ENCODE results near the gene RGR.

The RGR gene

DNA sequence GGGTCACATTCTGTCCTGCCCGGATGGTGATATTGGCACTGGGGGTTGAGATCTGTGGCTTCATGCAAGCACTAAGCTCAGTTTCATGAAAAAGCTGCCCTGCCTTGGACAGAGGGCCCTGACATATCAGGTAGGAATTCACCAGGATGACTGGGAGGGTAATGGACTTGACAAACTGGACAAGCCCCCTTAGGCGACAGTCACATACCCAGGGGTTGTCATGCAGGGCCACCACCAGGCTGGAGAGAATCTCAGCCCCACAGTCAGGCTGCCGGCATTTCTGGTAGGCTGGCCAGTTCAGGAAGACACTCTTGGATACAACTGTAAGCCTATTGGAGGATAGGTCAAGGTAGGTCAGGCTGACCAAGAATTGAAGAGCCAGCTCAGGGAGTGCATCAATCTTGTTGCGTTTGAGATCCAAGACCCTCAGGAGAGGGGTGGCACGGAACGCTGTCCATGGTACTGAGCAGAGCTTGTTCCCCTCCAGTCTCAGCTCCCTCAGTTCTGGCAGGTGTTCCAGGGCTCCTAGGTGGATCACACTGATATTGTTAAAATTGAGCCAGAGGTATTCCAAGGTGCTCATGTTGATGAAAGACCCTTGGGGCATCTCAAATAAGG, 20.3 kb upstream of the RGR start:
- DNase-seq: no peak

DNA sequence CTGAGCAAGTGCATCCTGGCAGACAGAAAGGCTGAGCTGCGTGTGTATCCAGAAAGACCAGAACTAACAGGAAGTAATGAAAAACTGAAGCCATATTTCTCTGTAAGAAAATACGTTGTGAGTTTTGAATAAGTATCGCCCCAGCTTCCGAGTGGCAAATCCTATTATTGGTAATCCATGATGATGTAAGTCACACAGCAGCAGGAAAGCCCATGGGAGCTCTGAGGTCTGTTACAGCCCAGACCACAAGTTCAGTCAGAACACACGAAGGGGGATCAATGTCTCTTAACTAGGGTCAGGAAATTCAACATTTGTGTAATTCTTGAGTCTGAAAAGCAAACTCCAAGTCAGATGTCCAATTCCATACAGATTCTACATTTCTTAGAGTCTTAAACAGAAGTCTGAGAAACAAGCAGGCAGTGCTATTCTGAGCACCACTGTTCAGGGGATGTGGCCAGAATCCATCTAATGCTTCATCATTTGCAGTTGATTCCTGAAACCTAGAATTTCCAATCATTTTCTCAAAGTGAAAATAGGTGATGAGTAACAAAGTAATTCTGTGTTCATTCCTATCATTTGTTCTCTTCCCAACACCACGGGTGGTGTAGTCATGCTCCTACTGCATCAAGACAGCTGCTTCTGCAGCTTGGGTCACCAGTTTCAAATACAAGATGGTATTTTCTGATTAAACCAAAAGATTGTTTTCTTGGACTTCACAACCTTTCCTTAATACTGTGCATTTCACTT, 19.3 kb upstream of the RGR start, which contains the start of gene LRIT2:
LRIT2 (minus strand) TSS at position 118 of the 747 bp plus-strand sequence; CDS start at position 94, 24 bp downstream.
- no peak for DNase-seq

DNA sequence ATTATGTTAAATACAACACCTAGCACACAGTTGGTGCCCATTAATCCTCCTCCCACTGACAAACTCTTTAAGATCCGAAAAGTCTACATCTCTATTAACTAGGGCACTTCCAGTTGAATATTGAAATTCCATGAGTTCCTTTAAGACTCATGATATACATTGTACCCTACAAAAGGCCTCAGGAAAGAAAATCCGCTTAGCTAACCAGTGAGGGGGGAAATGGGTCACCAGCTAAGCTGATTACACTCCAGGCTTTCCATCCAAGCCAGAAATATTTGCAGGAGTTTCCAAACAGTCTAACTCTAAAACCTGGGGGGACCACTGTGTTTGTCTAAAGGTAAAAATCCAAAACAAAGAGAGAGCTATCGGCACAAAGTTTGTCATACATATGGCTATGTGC, 18.2 kb upstream of the RGR start:
- no peak for DNase-seq

DNA sequence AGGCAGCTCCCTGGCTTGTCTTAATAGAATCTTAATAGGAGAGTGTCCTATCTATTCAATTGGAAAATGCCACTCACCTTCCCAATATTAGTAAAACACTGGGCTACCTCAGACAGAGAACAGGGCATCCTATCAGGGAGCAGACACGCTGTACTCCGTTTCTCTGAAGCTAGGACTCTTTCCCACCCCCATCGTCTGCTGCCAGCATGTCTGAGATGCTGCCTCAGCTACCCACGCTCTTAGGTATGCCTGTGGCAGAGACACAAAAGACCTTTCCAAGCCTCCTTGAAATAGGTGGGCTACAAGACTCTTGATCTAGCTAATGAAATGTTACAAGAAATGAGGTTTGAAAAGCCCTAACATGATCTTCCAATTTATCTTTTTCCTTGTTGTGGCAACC, 17.0 kb upstream of the RGR start:
- no peak for DNase-seq

DNA sequence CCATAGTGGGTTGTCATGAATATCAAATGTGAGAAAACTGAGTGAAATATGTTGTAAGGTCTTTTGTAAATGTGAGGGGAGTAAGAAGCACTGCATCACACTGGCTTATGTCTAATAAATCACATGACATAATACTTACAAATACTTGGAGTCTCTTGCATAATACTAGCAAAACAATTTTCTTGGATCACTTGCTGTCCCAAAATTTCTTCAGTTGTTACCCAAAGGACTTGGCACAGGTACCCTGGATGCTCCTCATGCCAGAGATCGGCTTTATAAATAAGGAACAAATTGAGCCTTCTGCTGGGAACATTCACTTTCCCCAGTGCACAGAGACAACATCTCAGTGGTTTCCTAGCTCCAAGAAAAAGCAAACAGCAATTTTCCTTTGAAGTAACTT, 14.5 kb upstream of the RGR start:
- no peak for DNase-seq

DNA sequence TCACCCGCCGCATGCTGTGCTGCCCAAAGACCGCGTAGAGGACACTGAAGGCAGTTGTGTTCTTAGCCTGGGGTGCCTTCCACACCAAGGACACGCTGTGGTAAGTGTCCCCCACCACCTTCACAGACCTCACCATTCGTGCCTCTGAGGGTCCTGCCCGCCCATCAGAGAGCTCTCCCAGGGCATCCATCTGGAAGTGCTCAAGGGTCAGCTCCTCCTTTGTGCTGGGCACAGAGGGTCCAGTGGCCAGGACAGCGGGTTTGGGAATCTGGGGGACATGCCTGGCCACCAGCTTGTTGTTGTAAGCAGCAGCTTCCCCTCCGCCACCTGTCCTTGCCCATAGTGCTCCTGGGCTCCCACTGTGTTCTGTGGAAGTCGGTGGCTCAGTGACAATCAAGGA, 12.5 kb upstream of the RGR start:
- no peak for DNase-seq

DNA sequence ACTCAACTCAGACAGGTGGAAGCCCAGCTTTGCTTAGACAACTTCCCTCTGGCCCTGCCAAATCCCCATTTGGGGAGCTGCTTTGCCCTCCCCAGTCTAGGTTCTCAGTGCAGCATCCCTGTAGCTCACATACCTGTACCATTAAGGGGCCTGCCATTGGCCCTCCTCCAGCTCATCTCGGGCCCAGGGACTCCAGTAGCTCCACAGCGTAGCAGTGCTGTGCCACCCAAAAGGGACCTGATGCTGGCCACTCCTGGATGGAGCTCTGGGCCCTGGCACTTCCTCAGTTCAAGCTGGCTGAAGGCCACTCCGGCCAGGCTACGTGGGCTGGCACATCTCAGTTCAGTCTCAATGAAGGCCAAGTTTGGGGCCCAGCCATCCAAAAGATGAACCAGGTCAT, 10.9 kb upstream of the RGR start:
- no peak for DNase-seq

DNA sequence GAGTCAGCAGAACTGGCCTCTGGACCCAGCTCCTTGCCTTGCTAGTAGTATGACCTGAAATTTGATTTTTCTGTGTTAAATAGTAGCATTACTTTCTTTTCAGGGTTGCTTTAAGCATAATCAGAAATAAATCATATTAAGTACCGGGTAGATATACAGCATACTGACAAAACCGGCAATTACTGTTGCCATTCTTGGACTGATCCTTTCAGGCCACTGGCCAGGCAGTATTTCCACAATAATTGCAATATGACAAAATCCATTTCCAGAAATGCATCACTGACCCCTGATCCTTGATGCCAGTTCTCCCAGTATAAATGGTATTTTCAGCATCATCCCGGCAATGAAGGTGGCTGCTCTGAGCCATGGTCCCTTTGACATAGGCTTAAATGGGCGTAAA, 10.4 kb upstream of the RGR start:
- DNase-seq: no peak

DNA sequence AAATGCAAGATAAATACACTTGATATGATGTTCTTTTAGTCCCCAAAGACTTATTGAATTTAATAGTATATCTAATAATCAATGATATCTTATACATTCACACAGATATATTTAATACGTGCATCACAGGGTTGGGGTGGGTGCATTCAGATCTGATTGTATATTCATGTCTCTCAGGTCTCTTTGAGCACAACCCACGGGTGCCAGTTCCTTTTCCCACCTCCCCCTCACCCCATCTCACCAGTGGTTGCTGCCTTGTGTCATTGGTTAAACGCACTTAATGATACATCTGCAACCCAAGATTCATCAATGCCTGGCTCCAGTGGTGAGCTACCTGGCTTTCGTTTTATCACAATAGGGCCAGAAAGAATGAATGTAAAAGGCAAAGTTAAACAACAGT, 9.8 kb upstream of the RGR start:
- DNase-seq: no peak

DNA sequence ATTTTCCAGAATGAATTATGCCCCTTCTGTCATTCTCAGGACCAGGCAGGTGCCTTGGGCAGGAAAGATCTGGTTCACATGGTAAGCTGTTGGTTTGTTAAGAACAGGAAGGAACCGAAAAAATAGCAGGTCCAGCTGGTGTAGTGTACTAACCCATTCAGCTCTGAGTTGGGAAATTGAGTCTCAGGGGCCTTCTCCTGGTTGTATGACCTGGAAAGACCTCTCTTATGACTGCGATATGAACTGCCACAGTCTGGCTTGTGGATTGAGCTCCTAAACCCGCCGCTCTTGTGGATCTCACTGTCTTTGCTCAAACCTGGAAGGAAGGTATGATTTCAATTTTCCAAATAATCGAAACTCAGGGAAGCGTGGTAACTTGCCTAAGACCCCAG, 8.1 kb upstream of the RGR start:
- no peak for DNase-seq

DNA sequence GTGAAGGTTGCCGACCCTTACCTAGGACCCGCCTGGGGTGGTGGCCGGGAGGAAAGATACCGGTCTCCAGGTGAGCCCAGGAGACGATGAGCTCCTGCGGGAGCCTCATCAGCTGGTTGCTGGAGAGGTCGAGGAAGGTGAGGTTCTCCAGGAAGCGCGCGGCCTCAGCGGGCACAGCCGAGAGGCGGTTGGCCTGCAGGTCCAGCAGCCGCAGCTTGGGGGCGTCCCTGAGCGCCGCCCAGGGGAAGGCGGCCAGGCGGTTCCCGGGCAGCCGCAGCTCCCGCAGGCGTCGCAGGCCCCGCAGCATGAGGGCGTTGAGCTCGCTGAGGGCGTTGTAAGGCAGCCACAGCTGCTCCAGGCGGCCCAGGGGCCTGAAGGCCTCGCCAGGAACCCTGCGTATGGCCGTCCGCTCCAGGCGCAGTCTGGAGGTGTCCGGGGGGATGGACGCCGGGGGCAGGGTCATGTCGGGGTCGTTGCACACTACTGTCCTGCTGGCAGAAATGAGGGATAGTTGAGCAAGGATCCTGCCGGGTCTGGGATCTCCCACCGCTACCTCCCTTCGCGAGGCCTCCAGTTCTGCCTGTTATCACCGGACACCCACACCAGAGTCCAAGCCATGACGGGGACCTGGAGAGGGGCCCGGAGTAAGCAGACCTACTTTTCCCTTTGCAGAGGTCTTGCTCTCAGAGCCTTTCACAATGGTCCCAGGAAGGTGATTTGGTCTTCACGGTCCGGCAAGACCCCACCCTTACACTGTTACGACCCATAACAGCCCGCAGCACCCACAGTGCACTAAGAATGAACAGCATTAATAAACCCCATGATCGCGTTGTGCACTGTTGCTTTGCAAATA, 7.4 kb upstream of the RGR start:
- no peak for DNase-seq

DNA sequence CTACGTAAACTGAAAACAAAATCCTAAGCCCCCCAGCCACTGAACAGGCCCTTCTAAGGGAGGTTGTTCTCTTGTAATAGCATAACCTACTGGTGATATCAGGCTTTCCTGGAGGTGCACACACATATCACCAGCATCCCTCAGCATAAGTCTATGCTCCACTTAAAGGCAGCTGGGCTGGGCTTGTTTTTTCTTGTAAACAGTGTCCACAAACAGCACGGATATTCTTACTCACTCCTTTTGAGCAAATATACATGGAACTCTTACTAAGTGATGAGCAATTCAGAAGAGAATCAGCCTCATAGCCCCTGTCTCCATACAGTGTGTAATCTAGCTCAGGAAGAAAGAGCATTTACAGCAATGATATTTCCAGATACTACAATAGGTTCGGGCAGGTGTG, 5.9 kb upstream of the RGR start:
- no peak for DNase-seq

DNA sequence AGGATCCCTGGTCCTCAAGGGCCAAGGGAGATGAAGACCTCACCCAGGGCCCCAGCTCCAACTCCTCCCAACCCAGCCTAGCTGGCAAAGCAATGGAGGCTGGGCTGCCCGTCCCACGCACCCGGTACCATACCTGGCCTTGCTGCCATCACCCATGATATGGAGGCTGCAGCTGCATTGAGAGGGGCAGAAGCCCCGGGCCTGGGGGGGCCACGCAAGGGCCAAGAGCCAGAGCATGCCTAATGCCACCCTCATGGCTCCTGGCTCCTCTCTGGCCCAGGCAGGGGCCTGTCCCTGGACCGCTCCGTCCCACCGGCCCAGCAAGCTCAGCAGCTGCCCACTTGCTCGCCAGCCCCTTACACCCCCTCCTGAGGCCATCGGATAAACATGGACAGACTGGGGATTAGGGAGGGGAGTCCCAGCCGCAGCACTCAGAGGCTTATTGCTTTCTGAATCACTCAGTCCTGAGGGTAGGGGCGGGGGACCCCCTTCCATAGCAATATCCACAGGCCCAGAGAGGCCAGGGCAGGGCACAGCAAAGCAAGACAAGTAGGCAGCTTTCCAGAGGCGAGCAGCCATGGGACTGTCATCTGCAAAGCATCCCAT, 3.6 kb upstream of the RGR start, which contains the start of gene LRIT1:
LRIT1 (minus strand) TSS at position 362 of the 606 bp plus-strand sequence; CDS start at position 255, 107 bp downstream.
- DNase-seq: no peak

DNA sequence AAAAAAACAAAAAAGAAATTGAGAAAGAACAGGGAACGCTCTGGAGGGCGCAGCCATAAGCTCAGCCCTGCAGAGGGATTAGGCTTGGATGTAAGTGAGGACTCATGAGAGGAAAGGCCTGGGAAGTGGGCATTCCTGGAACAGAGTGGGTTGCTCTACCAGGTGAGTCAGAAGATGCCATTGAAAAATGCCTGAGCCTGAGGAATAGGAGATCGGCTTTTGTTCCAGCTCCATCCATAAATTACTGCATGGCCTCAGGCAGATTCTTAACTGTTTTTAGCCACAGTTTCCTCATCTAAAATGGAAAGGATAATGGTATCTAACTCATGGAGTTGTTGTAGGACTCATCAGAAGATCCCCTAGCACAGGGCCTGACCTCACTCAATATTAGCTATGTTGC, 1.1 kb upstream of the RGR start:
- DNase-seq: no peak

DNA sequence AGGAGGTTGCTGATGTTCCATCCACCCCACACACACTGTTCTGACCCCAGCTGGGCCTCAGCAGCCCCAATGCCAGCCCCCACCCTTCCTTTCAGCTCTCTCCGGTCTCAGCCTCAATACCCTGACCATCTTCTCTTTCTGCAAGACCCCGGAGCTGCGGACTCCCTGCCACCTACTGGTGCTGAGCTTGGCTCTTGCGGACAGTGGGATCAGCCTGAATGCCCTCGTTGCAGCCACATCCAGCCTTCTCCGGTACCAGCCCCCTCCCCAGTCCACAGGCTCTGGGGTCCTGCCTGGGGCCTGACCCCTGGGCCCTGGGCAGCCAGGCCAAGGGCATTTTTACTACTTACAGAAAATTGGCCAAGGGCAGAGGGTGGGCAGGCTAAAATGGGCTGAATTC, 2.6 kb downstream of the RGR start:
- no peak for DNase-seq

DNA sequence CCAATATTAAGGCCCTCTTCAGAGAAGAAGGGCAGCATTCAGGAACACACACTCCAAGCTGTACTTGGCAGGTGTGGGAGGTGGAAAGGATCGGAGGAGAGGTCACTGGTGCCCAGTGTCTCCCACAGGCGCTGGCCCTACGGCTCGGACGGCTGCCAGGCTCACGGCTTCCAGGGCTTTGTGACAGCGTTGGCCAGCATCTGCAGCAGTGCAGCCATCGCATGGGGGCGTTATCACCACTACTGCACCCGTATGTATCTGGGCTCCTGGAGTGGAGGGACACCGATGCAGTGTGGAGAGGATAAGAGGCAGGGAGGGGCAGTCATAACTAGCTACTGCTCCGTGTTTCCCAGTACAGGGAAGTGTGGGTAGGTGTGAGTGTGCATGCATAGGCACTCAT, 3.9 kb downstream of the RGR start:
- DNase-seq: no peak

DNA sequence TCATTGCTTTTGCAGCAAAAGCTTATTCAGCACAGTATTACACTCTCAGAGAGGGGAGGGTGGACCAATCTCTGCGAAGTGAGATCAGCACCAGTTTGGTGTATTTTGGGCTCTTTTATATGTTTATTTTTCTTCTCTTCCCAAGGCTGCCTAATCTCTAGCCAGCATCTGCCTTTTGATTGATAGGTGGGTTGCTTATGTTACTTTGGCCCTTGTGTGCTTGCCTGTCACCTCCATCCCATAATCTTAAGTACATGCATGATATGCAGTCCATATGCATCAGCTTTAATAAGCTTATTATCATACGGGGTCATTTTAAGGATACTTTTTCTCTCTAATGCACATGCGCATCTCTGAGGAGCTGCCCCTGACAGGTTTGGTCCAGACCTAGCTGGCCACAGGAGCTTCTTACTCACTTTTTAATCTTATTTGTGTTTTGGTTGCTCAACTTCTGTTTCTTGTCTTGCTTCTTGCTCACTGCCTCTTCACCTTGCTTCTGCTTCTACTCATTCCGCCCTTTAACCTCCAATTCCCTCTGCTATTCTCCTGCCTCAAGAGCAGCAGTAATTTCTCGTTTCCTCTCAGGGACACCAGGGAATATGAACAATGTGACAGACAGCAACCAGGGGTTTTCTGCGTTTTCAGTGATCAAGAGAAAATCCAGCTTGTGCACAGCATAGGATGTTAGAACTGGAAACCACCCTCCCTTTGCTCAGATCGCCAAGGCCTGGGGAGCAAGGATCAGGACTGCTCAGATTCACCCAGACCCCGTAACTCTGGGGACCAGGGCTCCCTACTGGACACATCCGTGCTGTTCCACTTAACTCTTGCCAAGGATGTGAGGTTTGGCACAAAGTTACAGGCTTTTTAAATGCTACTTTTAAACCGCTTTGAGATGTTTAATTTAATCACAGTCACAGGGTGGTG, 10.0 kb downstream of the RGR start:
- no peak for DNase-seq

DNA sequence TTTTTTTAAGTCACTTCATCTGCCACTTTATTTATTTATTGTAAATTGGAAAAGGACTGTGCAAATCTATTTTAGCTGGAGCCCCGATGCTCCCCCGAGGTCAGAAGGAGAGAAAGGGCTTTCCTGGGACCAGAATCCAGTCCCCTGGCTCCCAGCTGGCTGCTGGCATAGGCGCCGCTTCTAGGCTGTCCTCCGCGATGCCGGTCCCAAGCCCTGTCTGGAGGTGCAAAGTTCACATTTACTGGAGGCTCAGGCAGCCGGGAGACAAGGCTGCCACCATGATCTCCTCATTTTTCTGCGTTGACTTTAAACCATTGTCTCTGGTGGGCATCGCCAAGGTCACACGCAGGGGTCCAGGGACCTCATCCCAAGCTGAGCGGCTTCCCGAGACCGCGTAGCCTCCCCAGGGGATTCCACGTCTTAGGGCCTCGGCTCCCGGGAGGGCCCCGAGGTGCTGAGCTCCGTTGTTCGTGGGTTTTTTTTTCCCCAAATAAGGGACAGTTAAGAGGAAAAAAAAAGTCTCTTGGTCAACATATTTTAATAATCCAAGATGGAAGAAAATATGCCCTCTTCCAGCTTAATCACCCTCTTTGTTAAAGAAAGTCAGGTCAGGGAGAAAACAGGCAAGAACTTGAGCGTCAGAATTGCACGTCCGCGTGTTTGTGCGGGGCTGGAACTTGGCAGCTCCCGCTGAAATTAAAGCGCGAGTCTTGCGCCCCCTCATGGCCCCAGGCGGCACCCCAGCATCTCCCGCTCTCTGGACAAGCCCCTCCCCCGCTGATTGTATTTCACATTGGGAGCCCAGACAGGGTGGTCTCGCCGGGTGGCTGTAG, 11.9 kb downstream of the RGR start:
- DNase-seq: peak; percentile 28

DNA sequence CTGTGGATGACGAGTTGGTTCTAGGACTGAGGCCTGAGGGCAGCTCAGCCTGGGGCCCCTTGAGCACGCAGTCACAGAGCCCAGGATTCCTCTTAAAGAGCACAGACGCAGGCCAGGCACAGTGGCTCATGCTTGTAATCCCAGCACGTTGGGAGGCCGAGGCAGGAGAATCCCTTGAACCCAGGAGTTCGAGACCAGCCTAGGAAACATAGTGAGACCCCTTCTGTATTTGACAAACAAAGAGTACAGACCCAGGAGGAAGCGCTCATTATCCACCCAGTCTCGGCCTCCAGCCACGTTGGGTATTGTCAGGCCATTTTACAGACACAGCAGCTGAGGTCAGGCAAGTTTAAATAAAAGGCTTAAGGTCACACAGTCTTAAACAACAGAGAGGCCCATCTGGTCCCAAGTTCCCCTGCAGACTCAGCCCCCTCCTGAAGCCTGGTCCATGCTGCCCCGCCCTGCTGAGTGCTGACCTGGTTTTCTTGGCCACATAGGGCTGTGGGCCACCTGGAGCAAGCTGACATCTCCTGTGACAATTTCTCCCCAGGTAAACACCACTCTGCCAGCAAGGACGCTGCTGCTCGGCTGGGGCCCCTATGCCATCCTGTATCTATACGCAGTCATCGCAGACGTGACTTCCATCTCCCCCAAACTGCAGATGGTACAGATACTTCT, 12.6 kb downstream of the RGR start:
- DNase-seq: no peak

DNA sequence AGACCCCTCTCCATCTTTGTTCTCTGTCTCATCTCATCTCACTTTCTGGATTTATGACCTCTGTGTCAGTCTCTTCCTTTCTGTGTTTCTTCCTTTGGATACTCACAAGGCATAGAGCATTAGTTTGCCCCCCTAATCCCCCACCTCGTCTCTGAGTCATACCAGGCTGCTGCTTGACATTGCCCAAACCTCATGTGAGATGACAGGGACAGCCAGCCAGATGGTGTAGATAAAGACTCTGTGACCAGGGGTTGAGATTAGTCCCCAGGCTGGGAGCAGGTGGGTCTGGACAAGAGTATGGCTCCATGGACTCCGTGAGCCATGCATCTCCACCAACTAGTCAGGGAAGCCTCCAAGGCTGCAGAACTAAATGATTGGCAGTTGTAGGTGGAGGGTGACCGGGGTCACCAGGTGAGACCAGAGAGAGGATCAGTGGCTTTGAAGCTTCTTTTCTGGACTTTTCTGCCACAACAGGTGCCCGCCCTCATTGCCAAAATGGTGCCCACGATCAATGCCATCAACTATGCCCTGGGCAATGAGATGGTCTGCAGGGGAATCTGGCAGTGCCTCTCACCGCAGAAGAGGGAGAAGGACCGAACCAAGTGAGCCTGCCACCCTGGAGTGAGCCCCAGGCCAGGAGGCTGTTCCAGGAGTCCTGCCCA, 13.3 kb downstream of the RGR start:
- no peak for DNase-seq
